SK-N-SH (cell line): ENCODE results near the gene SCML2. TPM values are rescaled to one million over a fixed set of nuclear protein-coding genes. Genes with fewer than 3 reads are reported as not detected.

Experiments used
- CTCF ChIA-PET: fragments of 300-600, 350-600 bp; formaldehyde crosslinking; extraction: SDS; loops from one replicate; lab custom pipeline; 2021; lab: Yijun Ruan, JAX
- POLR2A ChIA-PET: fragments of 350-600 bp; sonication (Branson Sonifier 250); formaldehyde crosslinking; extraction: SDS; loops from one replicate; lab custom pipeline; 2020; ENCODE audit warnings: antibody characterized with exemption, inconsistent platforms; lab: Yijun Ruan, JAX
- DNase-seq: peaks from one replicate; pipeline ENCODE4 v3.0.0; 2012
- H2AFZ ChIP-seq: fragments of 200-600 bp; sonication (generic); 2 replicates; pipeline ENCODE4 v1.8.1; 2016; ENCODE audit warnings: antibody characterized with exemption, mild to moderate bottlenecking, low read depth
- H3F3A ChIP-seq: fragments of 200-600 bp; sonication (generic); replicated peaks from 2 replicates; pipeline ENCODE3; 2016; ENCODE audit warnings: antibody characterized with exemption, mild to moderate bottlenecking; ENCODE audit not compliant: insufficient read depth
- H3K27ac ChIP-seq, 2 experiments: fragments of 200-500 bp in 1 of 2; fragments of 200-600 bp in 1 of 2; sonication (Bioruptor generic) in 1 of 2; sonication (generic), shearing (Covaris generic) in 1 of 2; 2 replicates each; pipeline versions ENCODE4 v1.5.1 to v1.6.1; 2014 to 2016; ENCODE audit warnings: low read depth in 2 of 2, inconsistent platforms in 1 of 2, low read length in 1 of 2, mild to moderate bottlenecking in 1 of 2, mixed read lengths in 1 of 2
- H3K27me3 ChIP-seq: fragments of 200-600 bp; sonication (generic), shearing (Covaris generic); 2 replicates; pipeline ENCODE4 v1.6.1; 2016; ENCODE audit warnings: mixed run types; ENCODE audit not compliant: insufficient read depth
- H3K36me3 ChIP-seq, 2 experiments: fragments of 200-500 bp in 1 of 2; fragments of 200-600 bp in 1 of 2; sonication (Bioruptor generic) in 1 of 2; sonication (generic) in 1 of 2; replicated peaks in 1 of 2; 2 replicates each; pipeline versions ENCODE3 to v1.5.1; 2014 to 2016; ENCODE audit warnings: low read length in 1 of 2, mild to moderate bottlenecking in 1 of 2; ENCODE audit not compliant: insufficient read depth in 2 of 2, control insufficient read depth in 1 of 2
- H3K4me1 ChIP-seq, 2 experiments: fragments of 200-500 bp in 1 of 2; fragments of 200-600 bp in 1 of 2; sonication (Bioruptor generic) in 1 of 2; sonication (generic), shearing (Covaris generic) in 1 of 2; 2 replicates each; pipeline versions ENCODE4 v1.5.1 to v1.6.1; 2014 to 2016; ENCODE audit warnings: low read depth in 1 of 2, low read length in 1 of 2, mixed run types in 1 of 2; ENCODE audit not compliant: insufficient read depth in 2 of 2, control insufficient read depth in 1 of 2
- H3K4me2 ChIP-seq: fragments of 200-600 bp; sonication (generic), shearing (Covaris generic); 2 replicates; pipeline ENCODE4 v1.6.1; 2017; ENCODE audit warnings: mixed run types
- H3K4me3 ChIP-seq, 2 experiments: fragments of 200-500 bp in 1 of 2; fragments of 200-600 bp in 1 of 2; sonication (Bioruptor generic) in 1 of 2; sonication (generic), shearing (Covaris generic) in 1 of 2; 2 replicates each; pipeline versions ENCODE4 v1.5.1 to v1.8.1; 2014 to 2016; ENCODE audit warnings: low read depth in 2 of 2, inconsistent platforms in 1 of 2, low read length in 1 of 2, mild to moderate bottlenecking in 1 of 2, mixed read lengths in 1 of 2, moderate library complexity in 1 of 2
- H3K79me2 ChIP-seq: fragments of 200-600 bp; sonication (generic); 2 replicates; pipeline ENCODE4 v1.8.1; 2017; ENCODE audit warnings: mild to moderate bottlenecking; ENCODE audit not compliant: insufficient read depth
- H3K9ac ChIP-seq: fragments of 200-600 bp; sonication (generic); 2 replicates; pipeline ENCODE4 v1.6.1; 2017; ENCODE audit warnings: mixed run types
- H3K9me2 ChIP-seq: fragments of 200-600 bp; sonication (generic); 2 replicates; pipeline ENCODE4 v1.6.1; 2017; ENCODE audit warnings: mixed run types
- H3K9me3 ChIP-seq: fragments of 200-600 bp; sonication (generic); 2 replicates; pipeline ENCODE4 v1.6.1; 2017; ENCODE audit warnings: mixed run types, mild to moderate bottlenecking, moderate library complexity
- H4K20me1 ChIP-seq: fragments of 200-600 bp; sonication (generic); 2 replicates; pipeline ENCODE4 v1.6.1; 2017; ENCODE audit warnings: mild to moderate bottlenecking, mixed run types; ENCODE audit not compliant: insufficient read depth
- ELF1 ChIP-seq: IDR thresholded peaks from 2 replicates; pipeline ENCODE4 v1.4.0; 2012
- FOSL2 ChIP-seq: IDR thresholded peaks from 2 replicates; pipeline ENCODE4 v1.4.0; 2012; ENCODE audit warnings: low read depth, mild to moderate bottlenecking, moderate library complexity, borderline replicate concordance
- MXI1 ChIP-seq: IDR thresholded peaks from 2 replicates; pipeline ENCODE4 v1.6.1; 2012; ENCODE audit warnings: mild to moderate bottlenecking, low read depth, low read length, improper control_type of control experiment
- NFIC ChIP-seq: IDR thresholded peaks from 2 replicates; pipeline ENCODE4 v1.4.0; 2012; ENCODE audit warnings: borderline replicate concordance
- NRF1 ChIP-seq: IDR thresholded peaks from 2 replicates; pipeline ENCODE4 v1.6.1; 2012; ENCODE audit warnings: low read depth, mild to moderate bottlenecking, low read length
- POLR2AphosphoS5 ChIP-seq: IDR thresholded peaks from 2 replicates; pipeline ENCODE4 v1.6.1; 2012; ENCODE audit warnings: low read depth, low read length
- RXRA ChIP-seq: IDR thresholded peaks from 2 replicates; pipeline ENCODE4 v1.4.0; 2012; ENCODE audit warnings: low read depth, mild to moderate bottlenecking, borderline replicate concordance
- TAF1 ChIP-seq: IDR thresholded peaks from 2 replicates; pipeline ENCODE4 v1.6.1; 2012; ENCODE audit warnings: low read depth, mild to moderate bottlenecking, low read length, moderate library complexity, borderline replicate concordance
- WGBS: methylation state at CpG from one replicate; pipeline ENCODE4 v1.1.6; 2017; ENCODE audit warnings: low lambda C conversion rate; 5-methylcytosine and 5-hydroxymethylcytosine counted together
- polyA plus RNA-seq, 3 experiments: library from polyadenylated mRNA; depleted of rRNA; stranded (reverse); fragments of >200 nt; gene quantifications; 2 replicates each; pipeline ENCODE4 v1.2.3, GENCODE V29; 2012
- TF ChIP-seq, protein P1 (sequence below): fragments of 150-350 bp; IDR thresholded peaks from 2 replicates; pipeline ENCODE4 v1.6.1; 2016; ENCODE audit warnings: mild to moderate bottlenecking, low read depth, low read length
- TF ChIP-seq, protein P2 (sequence below): fragments of 200-600 bp; sonication (generic); IDR thresholded peaks from 2 replicates; pipeline ENCODE4 v1.6.1; 2017; ENCODE audit warnings: antibody characterized with exemption, mild to moderate bottlenecking, moderate library complexity
- TF ChIP-seq, protein P3 (sequence below): IDR thresholded peaks from 2 replicates; pipeline ENCODE4 v1.4.0; 2012; ENCODE audit warnings: low read depth, borderline replicate concordance

The SCML2 gene
- polyA plus RNA-seq, 1 of the 3 experiments (the other 2 are of a cell fraction) = 3.2 TPM

GRCh38 chrX:18271309-18271708 lies 83.2 kb downstream of the SCML2 start (continued):
- no peak for TF ChIP-seq NFIC
- TF ChIP-seq ELF1 = no peak
- no peak for TF ChIP-seq NRF1
- no peak for TF ChIP-seq MXI1
- TF ChIP-seq, all 33 proteins: peak for 0

DNA sequence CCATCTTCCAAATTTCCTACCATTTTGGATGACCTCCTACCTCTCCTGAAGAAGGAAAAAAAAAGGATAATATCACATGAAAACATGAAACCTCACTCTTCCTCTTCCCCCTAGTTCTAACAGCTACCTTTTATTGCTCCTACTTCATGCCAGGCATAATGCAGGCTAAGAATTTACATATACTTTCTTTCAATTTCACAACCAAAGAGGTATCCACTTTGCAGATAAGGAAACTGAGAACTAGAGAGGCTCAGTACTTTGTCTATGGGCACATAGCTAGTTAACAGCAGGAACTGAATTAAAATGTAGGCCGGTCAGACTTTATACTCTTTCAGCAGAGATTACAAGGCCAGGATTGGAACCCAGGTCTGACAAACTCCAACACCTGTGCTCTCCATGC lies 99.4 kb downstream of the SCML2 start:
- 56% methylated on average over 1 of the region's 1 CpG for WGBS
- Histone ChIP-seq H3K27ac (no peak overlapping the region), H3K27me3 (no peaks in the 10 kb centered on the region), H3K79me2 (no peaks in the 10 kb centered on the region), H3K9ac (no peak overlapping the region), H3K9me2 (no peaks in the 10 kb centered on the region), H3K4me3 (no peak overlapping the region), H3K4me2 (no peak overlapping the region), H3K9me3 (no peaks in the 10 kb centered on the region), H2AFZ (no peak overlapping the region), H3K4me1 (no peaks in the 10 kb centered on the region), H3K36me3 (peaks cover 3 to 4% of the 10 kb centered on the region in 2 experiments), H4K20me1 (no peaks in the 10 kb centered on the region), H3F3A (no peaks in the 10 kb centered on the region)
- ChIA-PET POLR2A (no interaction called here), CTCF (no interaction called here)
- TF ChIP-seq, protein P1, sequence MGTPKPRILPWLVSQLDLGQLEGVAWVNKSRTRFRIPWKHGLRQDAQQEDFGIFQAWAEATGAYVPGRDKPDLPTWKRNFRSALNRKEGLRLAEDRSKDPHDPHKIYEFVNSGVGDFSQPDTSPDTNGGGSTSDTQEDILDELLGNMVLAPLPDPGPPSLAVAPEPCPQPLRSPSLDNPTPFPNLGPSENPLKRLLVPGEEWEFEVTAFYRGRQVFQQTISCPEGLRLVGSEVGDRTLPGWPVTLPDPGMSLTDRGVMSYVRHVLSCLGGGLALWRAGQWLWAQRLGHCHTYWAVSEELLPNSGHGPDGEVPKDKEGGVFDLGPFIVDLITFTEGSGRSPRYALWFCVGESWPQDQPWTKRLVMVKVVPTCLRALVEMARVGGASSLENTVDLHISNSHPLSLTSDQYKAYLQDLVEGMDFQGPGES = no peak
- TF ChIP-seq TAF1 (no peak), RXRA (no peak), POLR2AphosphoS5 (no peak), FOSL2 (no peak), ELF1 (no peak)
- TF ChIP-seq, protein P2, sequence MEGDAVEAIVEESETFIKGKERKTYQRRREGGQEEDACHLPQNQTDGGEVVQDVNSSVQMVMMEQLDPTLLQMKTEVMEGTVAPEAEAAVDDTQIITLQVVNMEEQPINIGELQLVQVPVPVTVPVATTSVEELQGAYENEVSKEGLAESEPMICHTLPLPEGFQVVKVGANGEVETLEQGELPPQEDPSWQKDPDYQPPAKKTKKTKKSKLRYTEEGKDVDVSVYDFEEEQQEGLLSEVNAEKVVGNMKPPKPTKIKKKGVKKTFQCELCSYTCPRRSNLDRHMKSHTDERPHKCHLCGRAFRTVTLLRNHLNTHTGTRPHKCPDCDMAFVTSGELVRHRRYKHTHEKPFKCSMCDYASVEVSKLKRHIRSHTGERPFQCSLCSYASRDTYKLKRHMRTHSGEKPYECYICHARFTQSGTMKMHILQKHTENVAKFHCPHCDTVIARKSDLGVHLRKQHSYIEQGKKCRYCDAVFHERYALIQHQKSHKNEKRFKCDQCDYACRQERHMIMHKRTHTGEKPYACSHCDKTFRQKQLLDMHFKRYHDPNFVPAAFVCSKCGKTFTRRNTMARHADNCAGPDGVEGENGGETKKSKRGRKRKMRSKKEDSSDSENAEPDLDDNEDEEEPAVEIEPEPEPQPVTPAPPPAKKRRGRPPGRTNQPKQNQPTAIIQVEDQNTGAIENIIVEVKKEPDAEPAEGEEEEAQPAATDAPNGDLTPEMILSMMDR = no peak
- TF ChIP-seq, protein P3, sequence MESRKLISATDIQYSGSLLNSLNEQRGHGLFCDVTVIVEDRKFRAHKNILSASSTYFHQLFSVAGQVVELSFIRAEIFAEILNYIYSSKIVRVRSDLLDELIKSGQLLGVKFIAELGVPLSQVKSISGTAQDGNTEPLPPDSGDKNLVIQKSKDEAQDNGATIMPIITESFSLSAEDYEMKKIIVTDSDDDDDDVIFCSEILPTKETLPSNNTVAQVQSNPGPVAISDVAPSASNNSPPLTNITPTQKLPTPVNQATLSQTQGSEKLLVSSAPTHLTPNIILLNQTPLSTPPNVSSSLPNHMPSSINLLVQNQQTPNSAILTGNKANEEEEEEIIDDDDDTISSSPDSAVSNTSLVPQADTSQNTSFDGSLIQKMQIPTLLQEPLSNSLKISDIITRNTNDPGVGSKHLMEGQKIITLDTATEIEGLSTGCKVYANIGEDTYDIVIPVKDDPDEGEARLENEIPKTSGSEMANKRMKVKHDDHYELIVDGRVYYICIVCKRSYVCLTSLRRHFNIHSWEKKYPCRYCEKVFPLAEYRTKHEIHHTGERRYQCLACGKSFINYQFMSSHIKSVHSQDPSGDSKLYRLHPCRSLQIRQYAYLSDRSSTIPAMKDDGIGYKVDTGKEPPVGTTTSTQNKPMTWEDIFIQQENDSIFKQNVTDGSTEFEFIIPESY = no peak
- DNase-seq = no peak
